GM12874 (cell line): Measurements from ENCODE around the gene GNG3.
A peak's percentile ranks its signal among the peaks of the same experiment; 100 is the strongest.

Experiments
- CTCF ChIP-seq: IDR thresholded peaks from 2 replicates; pipeline ENCODE4 v1.5.1; 2011; ENCODE audit warnings: low read depth, mild to moderate bottlenecking, control low read depth, low read length, moderate library complexity; ENCODE audit not compliant: insufficient read depth

Gene GNG3

GRCh38 chr11:62689421-62690183 lies 17.9 kb upstream of the GNG3 start, which contains the start of gene LRRN4CL:
LRRN4CL (minus strand) TSS chr11:62689530; CDS start chr11:62688508, 1,022 bp downstream.
- no peak for TF ChIP-seq CTCF

GRCh38 chr11:62694455-62695167 lies 12.9 kb upstream of the GNG3 start:
- TF ChIP-seq CTCF: peak; percentile 77

- TF ChIP-seq CTCF: no peak
Observed at GRCh38 chr11:62702246-62702645, 5.2 kb upstream of the GNG3 start.

- TF ChIP-seq CTCF: no peak
Observed at GRCh38 chr11:62705413-62705812, 2.1 kb upstream of the GNG3 start.

GRCh38 chr11:62705880-62706849 lies 1.3 kb upstream of the GNG3 start:
- no peak for TF ChIP-seq CTCF

GRCh38 chr11:62706850-62707247 lies 627 bp upstream of the GNG3 start:
- no peak for TF ChIP-seq CTCF

- TF ChIP-seq CTCF: no peak
Observed at GRCh38 chr11:62708392-62708791, 916 bp downstream of the GNG3 start.
